Stimulated activated naive B cell treated with anti-CD40 and anti-IgM and Interleukin-4, amounts not matched to agents 10 μg/mL and 1 μg/mL and 100 μg/mL, for 72 hours (primary cell): Measurements from ENCODE around the gene PRR13.
"Not testable (repeated sequence)": the region's sequence is repeated elsewhere in the genome, so short reads cannot be mapped to it uniquely, and the experiment has no call there.

Experiments used
- ATAC-seq, 2 donors: fragments of 150-1000 bp; cut with Tn5 transposase; replicated peaks; 2 replicates each; pipeline ENCODE4 v1.10.0; 2021; ENCODE audit warnings: moderate library complexity in 1 of 2
- DNase-seq: peaks from one replicate; pipeline ENCODE4 v3.0.0; 2021
- H3K27ac Mint-ChIP-seq: one replicate; pipeline ENCODE4 v1.8.0; 2022; ENCODE audit warnings: mild to moderate bottlenecking, mixed read lengths
- H3K27me3 Mint-ChIP-seq, 2 donors: one replicate each; pipeline ENCODE4 v1.8.0; 2022; ENCODE audit warnings: mixed read lengths in 2 of 2
- H3K36me3 Mint-ChIP-seq, 2 donors: one replicate each; pipeline ENCODE4 v1.8.0; 2022; ENCODE audit warnings: mixed read lengths in 2 of 2, mild to moderate bottlenecking in 1 of 2
- H3K4me1 Mint-ChIP-seq, 2 donors: one replicate each; pipeline ENCODE4 v1.8.0; 2022; ENCODE audit warnings: mixed read lengths in 2 of 2, mild to moderate bottlenecking in 1 of 2
- H3K4me3 Mint-ChIP-seq, 2 donors: one replicate each; pipeline ENCODE4 v1.8.0; 2022; ENCODE audit warnings: mild to moderate bottlenecking in 2 of 2, mixed read lengths in 2 of 2, moderate library complexity in 1 of 2
- H3K9me3 Mint-ChIP-seq, 2 donors: one replicate each; pipeline ENCODE4 v1.8.0; 2022; ENCODE audit warnings: mixed read lengths in 2 of 2, mild to moderate bottlenecking in 1 of 2

The PRR13 gene

DNA sequence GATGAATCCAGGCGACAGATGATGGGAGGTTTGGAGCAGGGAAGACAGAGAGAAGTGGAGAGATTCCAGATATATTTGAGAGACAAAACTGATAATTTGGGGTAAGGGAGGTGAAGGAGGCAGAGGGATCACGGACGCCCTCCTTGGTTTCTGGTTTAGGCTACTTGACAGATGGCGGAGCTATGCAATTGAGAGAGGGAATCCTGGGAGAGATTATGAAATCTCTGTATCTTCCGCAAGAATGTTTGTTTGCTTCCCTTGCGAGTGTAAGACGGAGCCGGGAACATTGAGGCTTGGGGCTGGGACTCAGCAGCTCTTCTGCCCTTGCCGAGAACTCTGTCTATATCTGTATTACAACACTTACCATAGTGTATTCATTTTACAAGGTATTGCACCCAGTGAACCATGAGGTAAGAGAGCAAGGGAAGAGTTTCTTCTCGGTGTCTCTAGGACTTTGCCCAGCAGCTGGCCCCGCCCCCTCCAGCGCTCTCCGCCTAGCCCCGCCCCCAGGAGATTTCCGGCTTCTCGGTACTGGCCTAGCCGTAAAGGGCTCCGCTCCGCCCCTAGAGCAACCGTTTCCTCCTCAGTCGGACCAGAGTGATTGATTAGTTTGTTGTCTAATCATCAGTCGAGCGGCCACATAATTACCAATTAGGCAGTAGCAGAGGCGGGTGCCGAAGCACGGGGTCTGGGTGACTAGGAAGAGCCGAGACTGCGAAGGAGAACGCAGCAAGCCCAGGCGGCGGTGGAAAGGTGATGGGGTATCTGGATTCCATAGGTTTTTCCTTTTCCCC, at the start of gene PRR13:
PRR13 (plus strand) TSS at position 695 of the 794 bp plus-strand sequence. CDS start 981 bp downstream, outside the sequence.
- peak; percentile 96 for DNase-seq
- no peaks in the 10 kb centered on the region for H3K27me3 Mint-ChIP-seq
- H3K4me3 Mint-ChIP-seq = peak within 1 kb of the TSS; percentile 89 to 91
- ATAC-seq = peak; percentile 97 to 99
- H3K9me3 Mint-ChIP-seq = no peaks in the 10 kb centered on the region
- H3K4me1 Mint-ChIP-seq = peaks cover 22 to 41% of the 10 kb centered on the region in 2 donors
- peak within 1 kb of the TSS; percentile 94 for H3K27ac Mint-ChIP-seq
- H3K36me3 Mint-ChIP-seq = peaks cover 29 to 31% of the 10 kb centered on the region in 2 donors

DNA sequence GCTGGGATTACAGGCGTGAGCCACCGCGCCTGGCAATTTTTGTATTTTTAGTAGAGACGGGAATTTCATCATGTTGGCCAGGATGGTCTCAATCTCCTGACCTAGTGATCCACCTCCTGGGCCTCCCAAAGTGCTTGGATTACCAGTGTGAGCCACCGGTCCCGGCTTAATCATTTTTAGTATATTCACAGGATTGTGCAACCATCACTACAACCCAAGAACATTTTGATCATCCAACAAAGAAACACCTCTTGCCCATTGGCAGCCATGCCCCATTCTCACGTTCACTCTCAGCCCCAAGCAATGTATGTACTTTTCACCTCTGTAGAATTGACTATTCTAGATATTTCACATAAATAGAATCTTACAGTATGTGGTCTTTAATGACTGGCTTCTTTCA, 41.6 kb upstream of the PRR13 start:
- H3K9me3 Mint-ChIP-seq = no peaks in the 10 kb centered on the region
- H3K27ac Mint-ChIP-seq = no peak overlapping the region
- H3K36me3 Mint-ChIP-seq = peaks cover 20 to 35% of the 10 kb centered on the region in 2 donors
- no peak overlapping the region for H3K4me3 Mint-ChIP-seq
- H3K4me1 Mint-ChIP-seq = peaks cover 3 to 14% of the 10 kb centered on the region in 2 donors
- H3K27me3 Mint-ChIP-seq = no peaks in the 10 kb centered on the region
- DNase-seq (no peak), ATAC-seq (no peak)

GRCh38 chr12:53402351-53402750, 39.2 kb upstream of the PRR13 start:
- H3K27me3 Mint-ChIP-seq, H3K4me1 Mint-ChIP-seq, H3K9me3 Mint-ChIP-seq, H3K27ac Mint-ChIP-seq, DNase-seq, ATAC-seq, H3K4me3 Mint-ChIP-seq: not testable (repeated sequence)
- peaks cover 27 to 37% of the 10 kb centered on the region in 2 donors for H3K36me3 Mint-ChIP-seq

- DNase-seq (no peak), ATAC-seq (no peak)
- H3K4me3 Mint-ChIP-seq = no peak overlapping the region
- no peaks in the 10 kb centered on the region for H3K27me3 Mint-ChIP-seq
- peaks cover 27 to 36% of the 10 kb centered on the region in 2 donors for H3K36me3 Mint-ChIP-seq
- H3K27ac Mint-ChIP-seq = peak overlapping the region; percentile 39
- no peaks in the 10 kb centered on the region for H3K9me3 Mint-ChIP-seq
- H3K4me1 Mint-ChIP-seq = peaks cover 3 to 8% of the 10 kb centered on the region in 2 donors
Observed at GRCh38 chr12:53402871-53403270, 38.7 kb upstream of the PRR13 start.

DNA sequence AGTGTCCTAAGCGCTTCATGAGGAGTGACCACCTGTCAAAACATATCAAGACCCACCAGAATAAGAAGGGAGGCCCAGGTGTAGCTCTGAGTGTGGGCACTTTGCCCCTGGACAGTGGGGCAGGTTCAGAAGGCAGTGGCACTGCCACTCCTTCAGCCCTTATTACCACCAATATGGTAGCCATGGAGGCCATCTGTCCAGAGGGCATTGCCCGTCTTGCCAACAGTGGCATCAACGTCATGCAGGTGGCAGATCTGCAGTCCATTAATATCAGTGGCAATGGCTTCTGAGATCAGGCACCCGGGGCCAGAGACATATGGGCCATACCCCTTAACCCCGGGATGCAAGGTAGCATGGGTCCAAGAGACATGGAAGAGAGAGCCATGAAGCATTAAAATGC, 30.6 kb upstream of the PRR13 start:
- Mint-ChIP-seq H3K36me3 (peaks cover 39 to 47% of the 10 kb centered on the region in 2 donors), H3K27me3 (no peaks in the 10 kb centered on the region), H3K4me1 (peaks cover 28 to 52% of the 10 kb centered on the region in 2 donors), H3K9me3 (no peaks in the 10 kb centered on the region), H3K4me3 (no peak overlapping the region), H3K27ac (no peak overlapping the region)
- ATAC-seq (no peak), DNase-seq (no peak)

GRCh38 chr12:53413485-53414204, 27.9 kb upstream of the PRR13 start:
- peaks cover 35 to 50% of the 10 kb centered on the region in 2 donors for H3K36me3 Mint-ChIP-seq

DNA sequence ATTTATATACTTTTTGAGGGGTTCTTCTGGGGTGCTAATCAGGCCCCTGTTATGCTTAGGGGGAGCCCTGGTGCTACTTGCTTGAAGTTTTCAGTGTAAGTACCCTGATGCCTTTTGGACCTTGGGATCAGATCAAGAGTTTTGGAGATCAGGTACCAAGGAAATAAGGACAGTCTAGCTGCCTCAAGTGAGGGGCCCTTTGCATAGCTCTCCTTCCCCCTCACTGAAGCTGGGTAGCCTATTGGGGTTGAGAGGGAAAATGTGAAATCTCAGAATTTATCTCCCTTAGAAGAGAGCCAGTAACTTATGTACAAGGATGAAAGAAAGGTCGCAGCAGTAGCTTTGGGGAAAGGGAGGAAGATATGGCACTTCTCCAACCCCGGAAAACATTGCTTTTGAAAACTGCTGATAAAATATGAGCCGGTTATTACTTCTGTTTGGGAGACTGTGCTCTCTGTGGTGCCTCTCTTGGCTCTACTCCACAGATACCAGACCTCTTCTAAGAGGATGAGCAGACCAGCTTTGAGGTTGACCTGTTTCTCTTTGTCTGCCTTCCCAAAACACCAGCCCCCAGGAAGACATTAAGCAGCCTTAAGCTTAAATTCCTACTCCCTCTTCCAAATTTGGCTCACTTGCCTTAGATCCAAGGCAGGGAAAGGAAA, 26.6 kb upstream of the PRR13 start:
- no peak overlapping the region for H3K4me3 Mint-ChIP-seq
- DNase-seq = no peak
- peaks cover 44 to 82% of the 10 kb centered on the region in 2 donors for H3K4me1 Mint-ChIP-seq
- H3K27me3 Mint-ChIP-seq = no peaks in the 10 kb centered on the region
- H3K36me3 Mint-ChIP-seq = peaks cover 26 to 40% of the 10 kb centered on the region in 2 donors
- no peaks in the 10 kb centered on the region for H3K9me3 Mint-ChIP-seq
- no peak for ATAC-seq
- peak overlapping the region; percentile 84 for H3K27ac Mint-ChIP-seq

More at GRCh38 chr12:53413485-53414204, 27.9 kb upstream of the PRR13 start:
- no peak overlapping the region for H3K27ac Mint-ChIP-seq
- no peak for ATAC-seq
- no peak for DNase-seq
- H3K4me3 Mint-ChIP-seq = no peak overlapping the region
- H3K9me3 Mint-ChIP-seq = no peaks in the 10 kb centered on the region
- H3K27me3 Mint-ChIP-seq = no peaks in the 10 kb centered on the region
- peaks cover 36 to 78% of the 10 kb centered on the region in 2 donors for H3K4me1 Mint-ChIP-seq

- Mint-ChIP-seq H3K4me1 (peaks cover 47 to 88% of the 10 kb centered on the region in 2 donors), H3K36me3 (peaks cover 19 to 36% of the 10 kb centered on the region in 2 donors), H3K27ac (peak overlapping the region; percentile 76), H3K4me3 (peak overlapping the region in 1 of 2 donors; percentile 8)
- H3K9me3 Mint-ChIP-seq, DNase-seq, H3K27me3 Mint-ChIP-seq, ATAC-seq: not testable (repeated sequence)
Observed at GRCh38 chr12:53415752-53416389, 25.7 kb upstream of the PRR13 start.

DNA sequence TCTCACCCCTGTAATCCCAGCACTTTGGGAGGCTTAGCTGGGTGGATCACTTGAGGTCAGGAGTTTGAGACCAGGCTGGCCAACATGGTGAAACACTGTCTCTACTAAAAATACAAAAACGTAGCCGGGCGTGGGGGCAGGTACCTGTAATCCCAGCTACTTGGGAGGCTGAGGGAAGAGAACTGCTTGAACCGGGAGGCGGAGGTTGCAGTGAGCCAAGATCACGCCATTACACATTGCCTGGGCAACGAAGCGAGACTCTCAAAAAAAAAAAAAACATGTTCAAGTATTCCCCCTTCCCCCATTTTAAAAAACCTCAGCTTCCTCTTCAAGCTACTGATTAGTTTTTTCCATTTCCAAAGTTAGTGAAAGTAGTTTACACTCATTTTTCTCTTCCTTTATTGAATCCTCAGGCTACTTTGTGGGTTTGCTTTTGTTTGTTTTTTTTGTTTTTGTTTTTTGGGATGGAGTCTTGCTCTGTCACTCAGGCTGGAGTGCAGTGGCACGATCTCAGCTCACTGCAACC, 24.2 kb upstream of the PRR13 start:
- ATAC-seq (peak; percentile 60 to 63), DNase-seq (peak; percentile 31)
- Mint-ChIP-seq H3K4me1 (peaks cover 43 to 88% of the 10 kb centered on the region in 2 donors), H3K36me3 (peaks cover 8 to 23% of the 10 kb centered on the region in 2 donors), H3K4me3 (peak overlapping the region; percentile 17 to 27), H3K27ac (peak overlapping the region; percentile 96)
- H3K27me3 Mint-ChIP-seq, H3K9me3 Mint-ChIP-seq: not testable (repeated sequence)

GRCh38 chr12:53418221-53418620, 23.3 kb upstream of the PRR13 start:
- Mint-ChIP-seq H3K4me1 (peaks cover 37 to 79% of the 10 kb centered on the region in 2 donors), H3K36me3 (peaks cover 3 to 19% of the 10 kb centered on the region in 2 donors), H3K9me3 (no peaks in the 10 kb centered on the region), H3K4me3 (peak overlapping the region; percentile 25 to 34), H3K27me3 (no peaks in the 10 kb centered on the region), H3K27ac (peak overlapping the region; percentile 78)
- DNase-seq = no peak
- ATAC-seq = no peak

- Mint-ChIP-seq H3K4me1 (peaks cover 32 to 68% of the 10 kb centered on the region in 2 donors), H3K27ac (no peak overlapping the region), H3K27me3 (no peaks in the 10 kb centered on the region), H3K36me3 (peaks cover 3 to 14% of the 10 kb centered on the region in 2 donors), H3K9me3 (no peaks in the 10 kb centered on the region), H3K4me3 (no peak overlapping the region)
- no peak for ATAC-seq
- no peak for DNase-seq
Observed at GRCh38 chr12:53419756-53420155, 21.8 kb upstream of the PRR13 start.

- H3K27me3 Mint-ChIP-seq, ATAC-seq: not testable (repeated sequence)
- H3K4me1 Mint-ChIP-seq = peaks cover 21 to 45% of the 10 kb centered on the region in 2 donors
Observed at GRCh38 chr12:53422247-53422646, 19.3 kb upstream of the PRR13 start.

GRCh38 chr12:53423597-53423996, 17.9 kb upstream of the PRR13 start, which contains the start of gene AMHR2:
AMHR2 (plus strand) TSS chr12:53423855; CDS start chr12:53423935, 80 bp downstream.
- H3K4me1 Mint-ChIP-seq = peaks cover 19 to 31% of the 10 kb centered on the region in 2 donors
- peak within 1 kb of the TSS; percentile 34 for H3K27ac Mint-ChIP-seq
- no peaks in the 10 kb centered on the region for H3K36me3 Mint-ChIP-seq

More at GRCh38 chr12:53422247-53422646, 19.3 kb upstream of the PRR13 start:
- not testable (repeated sequence) for DNase-seq, H3K36me3 Mint-ChIP-seq, H3K4me3 Mint-ChIP-seq, H3K27ac Mint-ChIP-seq, H3K9me3 Mint-ChIP-seq

More at GRCh38 chr12:53423597-53423996, 17.9 kb upstream of the PRR13 start, which contains the start of gene AMHR2:
- ATAC-seq (no peak), DNase-seq (no peak)
- H3K4me3 Mint-ChIP-seq = no peak within 1 kb of the TSS
- no peaks in the 10 kb centered on the region for H3K27me3 Mint-ChIP-seq
- H3K9me3 Mint-ChIP-seq = no peaks in the 10 kb centered on the region
